ENCODE results near the gene KRTAP10-11.

DNA sequence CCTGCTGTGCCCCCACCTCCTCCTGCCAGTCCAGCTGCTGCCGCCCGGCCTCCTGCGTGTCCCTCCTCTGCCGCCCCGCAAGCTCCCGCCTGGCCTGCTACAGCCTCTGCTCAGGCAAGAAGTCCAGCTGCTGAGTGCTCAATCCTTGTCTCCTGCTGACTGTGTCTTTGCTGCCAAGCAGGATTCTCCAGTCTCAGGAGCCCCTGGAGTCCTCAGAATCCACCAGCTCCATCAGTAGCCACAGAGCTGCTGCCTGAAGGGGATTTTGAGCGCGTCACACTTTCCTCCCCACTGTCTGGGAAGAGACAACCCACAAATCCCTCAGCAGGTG is 973 bp downstream of the KRTAP10-11 start:
- TF ChIP-seq, protein P1, sequence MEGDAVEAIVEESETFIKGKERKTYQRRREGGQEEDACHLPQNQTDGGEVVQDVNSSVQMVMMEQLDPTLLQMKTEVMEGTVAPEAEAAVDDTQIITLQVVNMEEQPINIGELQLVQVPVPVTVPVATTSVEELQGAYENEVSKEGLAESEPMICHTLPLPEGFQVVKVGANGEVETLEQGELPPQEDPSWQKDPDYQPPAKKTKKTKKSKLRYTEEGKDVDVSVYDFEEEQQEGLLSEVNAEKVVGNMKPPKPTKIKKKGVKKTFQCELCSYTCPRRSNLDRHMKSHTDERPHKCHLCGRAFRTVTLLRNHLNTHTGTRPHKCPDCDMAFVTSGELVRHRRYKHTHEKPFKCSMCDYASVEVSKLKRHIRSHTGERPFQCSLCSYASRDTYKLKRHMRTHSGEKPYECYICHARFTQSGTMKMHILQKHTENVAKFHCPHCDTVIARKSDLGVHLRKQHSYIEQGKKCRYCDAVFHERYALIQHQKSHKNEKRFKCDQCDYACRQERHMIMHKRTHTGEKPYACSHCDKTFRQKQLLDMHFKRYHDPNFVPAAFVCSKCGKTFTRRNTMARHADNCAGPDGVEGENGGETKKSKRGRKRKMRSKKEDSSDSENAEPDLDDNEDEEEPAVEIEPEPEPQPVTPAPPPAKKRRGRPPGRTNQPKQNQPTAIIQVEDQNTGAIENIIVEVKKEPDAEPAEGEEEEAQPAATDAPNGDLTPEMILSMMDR (IDR thresholded peaks at IDR 0.05; ENCODE audit: low read depth, low read length, poor library complexity, severe bottlenecking), result no peak
- no peak for TF ChIP-seq EZH2phosphoT487 (IDR thresholded peaks at IDR 0.05; ENCODE audit: borderline replicate concordance, low read length)
